GM19023 (cell line): ENCODE measurements around the gene NRF1.
"Not testable (repeated sequence)": the region's sequence is repeated elsewhere in the genome, so short reads cannot be mapped to it uniquely, and the experiment has no call there.

ENCODE experiments used
- ATAC-seq: cut with Tn5 transposase; IDR thresholded peaks from one replicate; pipeline ENCODE4 v1.9.1; 2021; ENCODE audit warnings: mild to moderate bottlenecking, moderate library complexity; ENCODE audit not compliant: unreplicated experiment

The NRF1 gene

GRCh38 chr7:129606803-129607202 lies 4.7 kb upstream of the NRF1 start:
- ATAC-seq, result no peak

GRCh38 chr7:129607471-129608120 lies 3.9 kb upstream of the NRF1 start:
- ATAC-seq, result no peak

- no peak for ATAC-seq
Observed at GRCh38 chr7:129609666-129610065, 1.9 kb upstream of the NRF1 start.

- no peak for ATAC-seq
Observed at GRCh38 chr7:129610709-129611245, 743 bp upstream of the NRF1 start.

GRCh38 chr7:129612112-129613015 lies 844 bp downstream of the NRF1 start:
- ATAC-seq, result peak; percentile 4

- no peak for ATAC-seq
Observed at GRCh38 chr7:129613016-129613337, 1.5 kb downstream of the NRF1 start.

GRCh38 chr7:129615018-129615417 lies 3.5 kb downstream of the NRF1 start:
- no peak for ATAC-seq

GRCh38 chr7:129616530-129616929 lies 5.0 kb downstream of the NRF1 start:
- ATAC-seq, result no peak

GRCh38 chr7:129617178-129617577 lies 5.7 kb downstream of the NRF1 start:
- ATAC-seq, result no peak

GRCh38 chr7:129617652-129618051 lies 6.1 kb downstream of the NRF1 start:
- ATAC-seq, result no peak

GRCh38 chr7:129626896-129627295 lies 15.4 kb downstream of the NRF1 start:
- no peak for ATAC-seq

- no peak for ATAC-seq
Observed at GRCh38 chr7:129630341-129630740, 18.8 kb downstream of the NRF1 start.

- ATAC-seq, result no peak
Observed at GRCh38 chr7:129634361-129635034, 23.0 kb downstream of the NRF1 start.

GRCh38 chr7:129635300-129636029 lies 23.9 kb downstream of the NRF1 start:
- ATAC-seq, result peak; percentile 82

GRCh38 chr7:129636030-129636550 lies 24.6 kb downstream of the NRF1 start:
- not testable (repeated sequence) for ATAC-seq

- ATAC-seq, result no peak
Observed at GRCh38 chr7:129636641-129637040, 25.1 kb downstream of the NRF1 start.

GRCh38 chr7:129640400-129640799 lies 28.9 kb downstream of the NRF1 start:
- ATAC-seq, result no peak

- no peak for ATAC-seq
Observed at GRCh38 chr7:129642871-129643549, 31.5 kb downstream of the NRF1 start.

- ATAC-seq, result no peak
Observed at GRCh38 chr7:129643550-129644170, 32.1 kb downstream of the NRF1 start.
